GM12878 (cell line): ENCODE measurements around the gene TRABD2A. TPM values are rescaled to one million over a fixed set of nuclear protein-coding genes. Genes with fewer than 3 reads are reported as not detected.

ENCODE experiments used
- ATAC-seq: fragments of 200-7000 bp; cut with Tn5 transposase; 3 replicates; pipeline ENCODE4 v1.9.1; 2020; ENCODE audit warnings: mild to moderate bottlenecking, moderate library complexity
- BruUV-seq: library from RNA; stranded (reverse); fragments of 400-500 nt; replicated peaks from 2 replicates; lab custom pipeline; 2021; lab: Mats Ljungman, UMichigan
- CTCF ChIA-PET: fragments of 300-600 bp; sonication (Branson Sonifier 250); formaldehyde crosslinking; extraction: SDS; loops from one replicate; lab custom pipeline; 2021; ENCODE audit warnings: inconsistent platforms; lab: Yijun Ruan, JAX
- POLR2A ChIA-PET: fragments of 350-600 bp; formaldehyde crosslinking; extraction: SDS; loops from one replicate; lab custom pipeline; 2021; ENCODE audit warnings: inconsistent platforms; lab: Charles Lee
- RAD21 ChIA-PET: fragments of 300-600 bp; sonication (Branson Sonifier 250); formaldehyde crosslinking; loops from one replicate; lab custom pipeline; 2023; ENCODE audit warnings: antibody characterized with exemption; ENCODE audit not compliant: unreplicated experiment; lab: Charles Lee
- SMC1A ChIA-PET: fragments of 300-600 bp; sonication (Branson Sonifier 250); formaldehyde crosslinking; loops from one replicate; lab custom pipeline; 2023; ENCODE audit not compliant: unreplicated experiment, uncharacterized antibody; lab: Charles Lee
- DNase-seq: peaks from one replicate; pipeline ENCODE4 v3.0.0-alpha.2; 2011; ENCODE audit warnings: low read depth, low spot score
- FAIRE-seq: peaks from 3 replicates; lab custom pipeline; 2011; peaks lifted over from hg19 to GRCh38; lab: Jason Lieb, UNC
- H2AFZ ChIP-seq: 2 replicates; pipeline ENCODE4 v1.6.0; 2011; ENCODE audit warnings: low read depth, low read length, control low read depth; ENCODE audit not compliant: control insufficient read depth
- H3K27ac ChIP-seq: 2 replicates; pipeline ENCODE4 v1.5.1; 2011; ENCODE audit warnings: control low read depth; ENCODE audit not compliant: control insufficient read depth, insufficient read depth
- H3K27me3 ChIP-seq, 2 experiments: replicated peaks in 1 of 2; 2 replicates each; pipeline versions ENCODE4 v1.6.0 to v1.6.1; 2011; ENCODE audit warnings: low read length in 1 of 2; ENCODE audit not compliant: control insufficient read depth in 2 of 2, insufficient read depth in 2 of 2
- H3K36me3 ChIP-seq, 2 experiments: 2 replicates each; pipeline ENCODE4 v1.5.1; 2011; ENCODE audit warnings: low read length in 1 of 2; ENCODE audit not compliant: control insufficient read depth in 2 of 2, insufficient read depth in 2 of 2
- H3K4me1 ChIP-seq: 2 replicates; pipeline ENCODE4 v1.6.1; 2011; ENCODE audit warnings: mild to moderate bottlenecking, low read length, moderate library complexity, mixed read lengths; ENCODE audit not compliant: control insufficient read depth, insufficient read depth
- H3K4me2 ChIP-seq: 2 replicates; pipeline ENCODE4 v1.6.0; 2011; ENCODE audit warnings: control low read depth; ENCODE audit not compliant: control insufficient read depth, insufficient read depth
- H3K4me3 ChIP-seq: fragments of 200-600 bp; sonication (generic); 2 replicates; pipeline ENCODE4 v1.5.1; 2016
- H3K79me2 ChIP-seq: 2 replicates; pipeline ENCODE4 v1.6.0; 2011; ENCODE audit warnings: low read length; ENCODE audit not compliant: control insufficient read depth, insufficient read depth
- H3K9ac ChIP-seq: 2 replicates; pipeline ENCODE4 v1.8.0; 2011; ENCODE audit warnings: low read length, control low read depth, mixed read lengths; ENCODE audit not compliant: control insufficient read depth, insufficient read depth
- H3K9me3 ChIP-seq: replicated peaks from 3 replicates; pipeline ENCODE4 v1.5.1; 2011; ENCODE audit warnings: mild to moderate bottlenecking, low read length; ENCODE audit not compliant: control insufficient read depth, insufficient read depth
- H4K20me1 ChIP-seq: 2 replicates; pipeline ENCODE4 v1.6.0; 2011; ENCODE audit not compliant: control insufficient read depth, insufficient read depth
- CTCF ChIP-seq, 3 experiments: IDR thresholded peaks in 2 of 3; conservative IDR thresholded peaks in 1 of 3; 2 replicates each; pipeline ENCODE4 v1.5.1; 2011; ENCODE audit warnings: low read depth in 3 of 3, low read length in 3 of 3, mild to moderate bottlenecking in 3 of 3, control low read depth in 2 of 3, moderate library complexity in 2 of 3, inconsistent platforms in 1 of 3, mixed read lengths in 1 of 3; ENCODE audit not compliant: control insufficient read depth in 2 of 3, insufficient read depth in 1 of 3; ENCODE audit errors: extremely low read depth in 1 of 3
- JUNB ChIP-seq: IDR thresholded peaks from 2 replicates; pipeline ENCODE4 v1.6.1; 2016; ENCODE audit warnings: antibody characterized with exemption, mild to moderate bottlenecking
- NFYA ChIP-seq: IDR thresholded peaks from 2 replicates; pipeline ENCODE4 v1.6.1; 2011; ENCODE audit warnings: low read depth, mild to moderate bottlenecking, low read length, improper control_type of control experiment, borderline replicate concordance
- PKNOX1 ChIP-seq: fragments of 450-650 bp; IDR thresholded peaks from 2 replicates; pipeline ENCODE4 v1.6.1; 2016; ENCODE audit warnings: mild to moderate bottlenecking
- ZNF24 ChIP-seq: fragments of 450-650 bp; IDR thresholded peaks from 2 replicates; pipeline ENCODE4 v1.6.1; 2017; ENCODE audit warnings: antibody characterized with exemption, mild to moderate bottlenecking
- WGBS: methylation state at CpG from one replicate; pipeline ENCODE4 v1.1.6; 2016; ENCODE audit warnings: low lambda C conversion rate; ENCODE audit not compliant: insufficient replicate concordance, insufficient coverage; ENCODE audit errors: missing lambda C conversion rate; 5-methylcytosine and 5-hydroxymethylcytosine counted together
- in situ Hi-C: fragments of 300-500 bp; cut with MboI; formaldehyde crosslinking; loops from 9 replicates; pipeline ENCODE4 v1.14.3; 2018; ENCODE audit warnings: mixed read lengths
- intact Hi-C: fragments of 100-400 bp; cut with micrococcal nuclease; formaldehyde crosslinking; loops from one replicate; pipeline ENCODE4 v1.14.2; 2022; ENCODE audit not compliant: unreplicated experiment
- polyA plus RNA-seq, 11 experiments: library from polyadenylated mRNA; depleted of rRNA in 4 of 11; unstranded in 6 of 11; stranded (reverse) in 5 of 11; fragments of >200 nt; fragmentation: Nextera tagmentation in 4 of 11; fragmentation: Illumina TruSeq in 1 of 11; extraction: Ambion mirVana in 4 of 11; extraction: Trizol in 1 of 11; gene quantifications; 1 replicate in 1 of 11; 2 replicates in 10 of 11; pipeline versions ENCODE4 v1.2.1 to v1.2.3, GENCODE V29; 2011 to 2016; ENCODE audit warnings: inconsistent platforms in 2 of 11, missing spikeins in 2 of 11, low read depth in 1 of 11
- total RNA-seq, 4 experiments: library from RNA; depleted of rRNA in 3 of 4; stranded (reverse); fragments of >200 nt in 3 of 4; fragmentation: Illumina TruSeq in 1 of 4; extraction: Trizol in 1 of 4; gene quantifications; 2 replicates each; pipeline versions ENCODE4 v1.2.1 to v1.2.3, GENCODE V29; 2013 to 2021

TRABD2A gene
- total and polyA plus RNA-seq, 10 of the 15 experiments (the other 5 are each of a cell fraction or from before 2014, with no cell fraction given), result 1.4 to 7.6 (median 4.1) TPM

GRCh38 chr2:84844141-84844540 is 36.7 kb downstream of the TRABD2A start:
- FAIRE-seq, result no peak
- ChIA-PET SMC1A (no interaction called here), POLR2A (no interaction called here), RAD21 (no interaction called here)
- Histone ChIP-seq H3K9ac (no peak overlapping the region), H4K20me1 (no peaks in the 10 kb centered on the region), H3K4me3 (no peak overlapping the region), H3K27ac (no peak overlapping the region), H3K4me1 (peaks cover 3% of the 10 kb centered on the region; the same call in 1 of the 2 replicates), H3K79me2 (no peaks in the 10 kb centered on the region), H3K4me2 (no peak overlapping the region), H3K36me3 (no peaks in the 10 kb centered on the region)
- ATAC-seq, result no peak
- intact Hi-C loops, result no loop called here
- TF ChIP-seq CTCF (IDR thresholded peaks at IDR 0.05 in 2 of 3, conservative IDR thresholded peaks at IDR 0.05 in 1 of 3; ENCODE audit: control insufficient read depth in 2 of 3, extremely low read depth in 1 of 3, insufficient read depth in 1 of 3, low read depth in 3 of 3, low read length in 3 of 3) (no peak), NFYA (no peak), ZNF24 (no peak), PKNOX1 (no peak), JUNB (no peak)
- TF ChIP-seq, all 136 proteins: peak for 0
- DNase-seq, result no peak
- CTCF ChIA-PET, result no interaction called here
- no peak overlapping the region for H2AFZ ChIP-seq
- in situ Hi-C loops, result no loop called here
- no peaks in the 10 kb centered on the region for H3K9me3 ChIP-seq
- H3K27me3 ChIP-seq, result no peaks in the 10 kb centered on the region
- 56% methylated on average over 8 of the region's 8 CpGs for WGBS
- no TSS peak for BruUV-seq
